RKO (cell line): Measurements from ENCODE around the gene RPS8.
"Not testable (repeated sequence)": the region's sequence is repeated elsewhere in the genome, so short reads cannot be mapped to it uniquely, and the experiment has no call there.

Experiments
- DNase-seq: peaks from one replicate; pipeline ENCODE4 v3.0.0-alpha.2; 2016; ENCODE audit warnings: low spot score

RPS8 gene

GRCh38 chr1:44820328-44821239 lies 45.2 kb downstream of the RPS8 start:
- DNase-seq, result no peak

- no peak for DNase-seq
Measured at GRCh38 chr1:44821240-44821715, 45.9 kb downstream of the RPS8 start.

DNA sequence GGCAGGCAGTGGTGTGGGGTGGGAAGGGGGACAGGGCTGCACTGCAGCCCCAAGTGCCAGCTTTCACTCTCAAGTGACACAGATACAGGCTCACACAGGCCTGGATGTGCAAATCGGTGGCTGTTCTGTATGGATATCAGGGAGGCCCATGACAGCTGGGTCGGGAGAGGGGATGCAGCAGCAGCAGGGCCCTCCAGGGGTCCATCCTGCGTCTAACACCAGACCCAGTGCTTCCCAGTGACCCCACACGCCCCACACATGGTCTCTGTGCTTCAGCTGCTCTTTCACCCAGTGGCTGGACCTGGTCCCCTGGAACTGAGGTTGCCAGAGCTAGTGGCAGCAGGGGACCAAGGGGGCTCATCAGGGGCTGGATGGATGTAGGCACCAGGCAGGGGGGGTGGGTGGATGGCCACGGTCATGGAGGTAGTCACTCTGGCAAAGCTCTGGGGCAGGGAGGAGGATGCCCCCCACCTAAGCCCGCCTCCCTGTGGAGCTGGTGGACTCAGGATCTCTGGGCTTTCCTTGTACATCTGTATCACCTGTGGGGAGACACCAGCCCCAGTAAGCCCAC lies 46.9 kb downstream of the RPS8 start:
- no peak for DNase-seq

GRCh38 chr1:44822981-44823451 lies 47.7 kb downstream of the RPS8 start:
- DNase-seq, result no peak

DNA sequence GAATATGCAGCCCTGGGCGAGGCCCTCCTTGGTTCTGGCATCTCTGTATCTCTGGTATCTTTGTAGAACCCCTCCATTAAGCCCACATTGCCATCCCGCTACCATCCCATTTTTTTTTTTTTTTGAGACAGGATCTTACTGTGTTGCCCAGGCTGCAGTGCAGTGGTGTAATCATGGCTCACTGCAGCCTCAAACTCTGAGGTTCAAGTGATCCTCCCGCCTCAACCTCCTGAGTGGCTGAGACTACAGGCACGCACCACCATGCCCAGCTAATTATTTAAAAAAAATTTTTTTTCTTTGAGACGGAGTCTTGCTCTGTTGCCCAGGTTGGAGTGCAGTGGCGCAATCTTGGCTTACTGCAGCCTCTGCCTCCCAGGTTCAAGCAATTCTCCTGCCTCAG lies 49.1 kb downstream of the RPS8 start:
- DNase-seq, result not testable (repeated sequence)

DNA sequence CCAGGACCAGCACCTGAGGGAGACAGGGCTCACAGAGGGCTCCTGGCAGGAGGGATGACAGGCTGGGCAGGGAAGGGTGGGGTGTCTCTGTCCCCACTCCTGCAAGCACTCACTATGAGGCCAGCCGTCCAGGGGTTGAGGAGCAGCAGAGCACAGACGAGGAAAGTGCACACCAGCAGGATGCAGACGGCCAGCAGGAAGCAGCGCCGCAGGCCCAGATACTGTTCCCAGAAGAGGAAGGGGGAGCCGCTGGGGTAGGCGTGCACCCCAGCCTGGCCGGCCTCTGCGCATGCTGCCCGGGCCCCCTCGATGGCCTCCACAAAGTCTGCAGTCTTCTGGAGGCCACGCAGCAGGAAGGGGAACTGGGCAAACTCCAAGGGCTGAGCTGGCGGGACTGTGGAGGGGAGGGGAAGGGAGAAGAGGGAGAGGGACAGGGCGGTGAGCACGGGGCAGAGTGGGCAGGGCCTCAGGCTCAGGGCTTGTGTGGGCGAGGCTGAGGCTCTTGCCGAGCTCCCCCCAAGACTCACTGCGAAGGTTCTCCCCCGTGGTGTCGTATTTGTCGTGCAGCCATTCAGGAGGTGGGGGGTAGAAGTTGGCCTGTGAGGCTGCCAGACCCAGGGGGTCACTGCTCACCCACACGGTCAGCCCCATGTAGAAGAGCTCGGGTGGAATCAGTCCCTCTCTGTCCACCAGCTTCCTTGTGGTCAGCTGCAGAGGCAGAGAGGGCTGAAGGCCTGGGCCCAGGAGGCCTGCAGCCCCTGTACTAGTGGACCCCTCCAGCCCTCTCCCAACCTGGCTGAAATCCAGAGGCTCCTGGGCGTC lies 51.2 kb downstream of the RPS8 start:
- DNase-seq, result no peak

DNA sequence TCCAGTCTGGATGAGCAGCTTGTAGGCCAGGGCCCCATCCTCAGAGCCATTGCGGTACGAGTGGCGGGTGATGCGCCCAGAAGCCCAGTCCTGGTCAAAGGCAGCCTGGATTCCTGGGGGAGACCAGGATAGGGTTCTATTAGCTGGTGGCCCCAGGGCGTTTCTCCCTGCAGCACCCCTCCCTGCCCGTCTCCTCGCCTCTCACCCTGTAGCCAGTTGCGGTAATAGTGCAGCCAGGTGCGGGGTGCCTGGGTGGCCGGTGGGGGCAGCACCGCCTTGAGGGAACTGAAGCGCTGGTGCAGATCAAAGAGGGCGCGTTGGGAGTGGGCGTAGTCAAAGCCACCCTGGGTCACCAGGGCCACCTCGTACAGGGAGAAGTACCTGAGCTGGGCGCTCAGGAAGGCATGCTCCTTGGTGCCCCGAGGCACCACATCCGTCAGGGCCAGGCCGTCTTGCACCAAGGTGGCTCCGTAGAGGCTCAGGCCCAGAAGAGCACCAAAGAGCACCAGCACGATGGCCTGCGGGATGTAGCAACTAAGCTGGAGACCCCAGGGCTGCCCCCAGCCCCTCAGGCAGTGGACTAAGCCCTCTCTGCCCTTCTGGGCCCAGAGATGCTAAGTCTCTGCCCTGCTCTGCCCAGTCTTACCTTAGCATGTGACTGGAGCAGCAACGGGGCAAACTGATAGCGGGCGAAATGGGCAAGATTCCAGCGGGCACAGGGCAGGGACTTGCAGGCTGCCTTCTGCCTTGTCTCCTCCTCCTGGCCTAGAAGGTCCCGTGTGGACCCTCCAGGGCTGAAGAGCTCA lies 52.1 kb downstream of the RPS8 start:
- DNase-seq, result no peak

GRCh38 chr1:44828003-44828651 lies 52.8 kb downstream of the RPS8 start:
- no peak for DNase-seq
